K562 (cell line): ENCODE results near the gene PNP. TPM values are rescaled to one million over a fixed set of nuclear protein-coding genes. Genes with fewer than 3 reads are reported as not detected.

Experiments used
- CREB1 ChIP-seq, 2 experiments: sonication (generic) in 1 of 2; formaldehyde crosslinking in 1 of 2; IDR thresholded peaks; 2 replicates each; pipeline versions ENCODE4 v1.6.1 to v1.8.0; 2012 to 2022; ENCODE audit warnings: inconsistent platforms in 1 of 2, mild to moderate bottlenecking in 1 of 2, missing genetic modification reagents in 1 of 2, moderate library complexity in 1 of 2
- CTBP1 ChIP-seq: fragments of 450-650 bp; IDR thresholded peaks from 2 replicates; pipeline ENCODE4 v1.6.1; 2016; ENCODE audit warnings: borderline replicate concordance
- FOXM1 ChIP-seq, 2 experiments: fragments of 450-650 bp in 1 of 2; sonication (generic) in 1 of 2; formaldehyde crosslinking in 1 of 2; IDR thresholded peaks; 2 replicates each; pipeline versions ENCODE4 v1.6.1 to v1.9.0; 2017 to 2022; ENCODE audit warnings: low read depth in 2 of 2, mild to moderate bottlenecking in 2 of 2, missing genetic modification reagents in 1 of 2, moderate library complexity in 1 of 2
- KDM5B ChIP-seq: fragments of 200-600 bp; sonication (generic); IDR thresholded peaks from 2 replicates; pipeline ENCODE4 v1.6.1; 2012; ENCODE audit warnings: low read depth, mild to moderate bottlenecking, moderate library complexity, low read length, control low read depth, inconsistent platforms; ENCODE audit not compliant: insufficient replicate concordance
- MTA3 ChIP-seq: fragments of 450-650 bp; formaldehyde crosslinking; IDR thresholded peaks from 2 replicates; pipeline ENCODE4 v1.6.1; 2017; ENCODE audit warnings: mild to moderate bottlenecking, borderline replicate concordance
- NELFE ChIP-seq: IDR thresholded peaks from 2 replicates; pipeline ENCODE4 v1.6.1; 2011; ENCODE audit warnings: mild to moderate bottlenecking; ENCODE audit not compliant: insufficient read depth, insufficient read length
- NONO ChIP-seq, 2 experiments: fragments of 200-400 bp in 1 of 2; fragments of 450-650 bp in 1 of 2; formaldehyde crosslinking in 1 of 2; IDR thresholded peaks; 2 replicates each; pipeline ENCODE4 v1.6.1; 2017; ENCODE audit warnings: low read depth in 2 of 2, mild to moderate bottlenecking in 2 of 2, moderate library complexity in 2 of 2, low read length in 1 of 2
- PHF8 ChIP-seq: fragments of 200-600 bp; sonication (generic); IDR thresholded peaks from 2 replicates; pipeline ENCODE4 v1.6.1; 2012; ENCODE audit warnings: mixed run types, mild to moderate bottlenecking, inconsistent platforms, low read length, moderate library complexity, borderline replicate concordance
- RBFOX2 ChIP-seq: fragments of 200-400 bp; formaldehyde crosslinking; IDR thresholded peaks from 2 replicates; pipeline ENCODE4 v1.6.1; 2017; ENCODE audit warnings: low read depth, mild to moderate bottlenecking, low read length, moderate library complexity
- SIN3B ChIP-seq: fragments of 450-650 bp; IDR thresholded peaks from 2 replicates; pipeline ENCODE4 v1.6.1; 2017; ENCODE audit warnings: low read depth, mild to moderate bottlenecking, moderate library complexity
- SMAD1 ChIP-seq: fragments of 150-350 bp; IDR thresholded peaks from 2 replicates; pipeline ENCODE4 v1.6.1; 2014; ENCODE audit warnings: low read length, low read depth; ENCODE audit not compliant: partially characterized antibody
- SRSF7 ChIP-seq: fragments of 200-400 bp; formaldehyde crosslinking; optimal IDR thresholded peaks from 2 replicates; pipeline ENCODE3; 2017; ENCODE audit warnings: mild to moderate bottlenecking, low read depth, low read length
- TBP ChIP-seq: optimal IDR thresholded peaks from 2 replicates; pipeline ENCODE3; 2011; ENCODE audit warnings: low read depth, low read length, improper control_type of control experiment
- polyA plus RNA-seq, 8 experiments: library from polyadenylated mRNA; depleted of rRNA in 4 of 8; stranded (reverse) in 5 of 8; unstranded in 3 of 8; fragments of >200 nt; fragmentation: Nextera tagmentation in 2 of 8; fragmentation: Illumina TruSeq in 1 of 8; extraction: Ambion mirVana in 2 of 8; extraction: Trizol in 1 of 8; gene quantifications; 2 replicates each; pipeline versions ENCODE4 v1.2.1 to v1.2.3, GENCODE V29; 2011 to 2014; ENCODE audit warnings: inconsistent platforms in 1 of 8, missing spikeins in 1 of 8
- total RNA-seq, 7 experiments: library from RNA; depleted of rRNA in 6 of 7; stranded (reverse); fragments of >200 nt in 6 of 7; fragmentation: Illumina TruSeq in 2 of 7; extraction: Trizol in 2 of 7; gene quantifications; 2 replicates each; pipeline versions ENCODE4 v1.2.1 to v1.2.3, GENCODE V29; 2011 to 2021; ENCODE audit warnings: low replicate concordance in 1 of 7
- TF ChIP-seq, protein P1 (sequence below), 2 experiments: IDR thresholded peaks; 2 replicates each; pipeline ENCODE4 v1.6.1; 2011; ENCODE audit warnings: borderline replicate concordance in 1 of 2, control low read depth in 1 of 2, low read depth in 1 of 2, low read length in 1 of 2, mild to moderate bottlenecking in 1 of 2, mixed read lengths in 1 of 2, moderate library complexity in 1 of 2; ENCODE audit not compliant: insufficient read depth in 1 of 2, insufficient read length in 1 of 2, poor library complexity in 1 of 2, severe bottlenecking in 1 of 2; ENCODE audit errors: extremely low read depth in 1 of 2
- TF ChIP-seq, protein P2 (sequence below), 2 experiments: fragments of 450-650 bp in 1 of 2; sonication (generic) in 1 of 2; formaldehyde crosslinking in 1 of 2; IDR thresholded peaks; 2 replicates each; pipeline versions ENCODE4 v1.7.1 to v1.9.0; 2016 to 2022; ENCODE audit warnings: inconsistent platforms in 1 of 2, mild to moderate bottlenecking in 1 of 2, missing genetic modification reagents in 1 of 2

The PNP gene
- total and polyA plus RNA-seq, 9 of the 15 experiments (the other 6 are each of a cell fraction or from before 2014, with no cell fraction given): 92.5 to 288 (median 137) TPM

- TF ChIP-seq SRSF7 (no peak), TBP (peak; percentile 99), SIN3B (no peak), NELFE (peak; percentile 68), MTA3 (peak; percentile 84), SMAD1 (peak; percentile 53), PHF8 (peak; percentile 91), FOXM1 (IDR thresholded peaks at IDR 0.05; ENCODE audit: low read depth) (no peak), FOXM1 (CRISPR knock-in tag; IDR thresholded peaks at IDR 0.05; ENCODE audit: low read depth) (0 out of 2 replicates have a peak, but pooled peaks have one; percentile 70), CREB1 (IDR thresholded peaks at IDR 0.05) (no peak), CREB1 (CRISPR knock-in tag; IDR thresholded peaks at IDR 0.05) (peak; percentile 53; the same call in 1 of the 2 replicates), CTBP1 (peak; percentile 60; the same call in 1 of the 2 replicates), RBFOX2 (peak; percentile 100), NONO (IDR thresholded peaks at IDR 0.05; ENCODE audit: low read depth in 2 of 2, low read length in 1 of 2) (peak; percentile 27 to 73; a peak in 3 of 4 replicates), KDM5B (peak; percentile 99)
- TF ChIP-seq, protein P1, sequence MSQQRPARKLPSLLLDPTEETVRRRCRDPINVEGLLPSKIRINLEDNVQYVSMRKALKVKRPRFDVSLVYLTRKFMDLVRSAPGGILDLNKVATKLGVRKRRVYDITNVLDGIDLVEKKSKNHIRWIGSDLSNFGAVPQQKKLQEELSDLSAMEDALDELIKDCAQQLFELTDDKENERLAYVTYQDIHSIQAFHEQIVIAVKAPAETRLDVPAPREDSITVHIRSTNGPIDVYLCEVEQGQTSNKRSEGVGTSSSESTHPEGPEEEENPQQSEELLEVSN (IDR thresholded peaks at IDR 0.05; ENCODE audit: borderline replicate concordance in 1 of 2, extremely low read depth in 1 of 2, insufficient read depth in 1 of 2, insufficient read length in 1 of 2, low read depth in 1 of 2, low read length in 1 of 2, poor library complexity in 1 of 2, severe bottlenecking in 1 of 2): peak; percentile 77 to 79
- TF ChIP-seq, protein P2, sequence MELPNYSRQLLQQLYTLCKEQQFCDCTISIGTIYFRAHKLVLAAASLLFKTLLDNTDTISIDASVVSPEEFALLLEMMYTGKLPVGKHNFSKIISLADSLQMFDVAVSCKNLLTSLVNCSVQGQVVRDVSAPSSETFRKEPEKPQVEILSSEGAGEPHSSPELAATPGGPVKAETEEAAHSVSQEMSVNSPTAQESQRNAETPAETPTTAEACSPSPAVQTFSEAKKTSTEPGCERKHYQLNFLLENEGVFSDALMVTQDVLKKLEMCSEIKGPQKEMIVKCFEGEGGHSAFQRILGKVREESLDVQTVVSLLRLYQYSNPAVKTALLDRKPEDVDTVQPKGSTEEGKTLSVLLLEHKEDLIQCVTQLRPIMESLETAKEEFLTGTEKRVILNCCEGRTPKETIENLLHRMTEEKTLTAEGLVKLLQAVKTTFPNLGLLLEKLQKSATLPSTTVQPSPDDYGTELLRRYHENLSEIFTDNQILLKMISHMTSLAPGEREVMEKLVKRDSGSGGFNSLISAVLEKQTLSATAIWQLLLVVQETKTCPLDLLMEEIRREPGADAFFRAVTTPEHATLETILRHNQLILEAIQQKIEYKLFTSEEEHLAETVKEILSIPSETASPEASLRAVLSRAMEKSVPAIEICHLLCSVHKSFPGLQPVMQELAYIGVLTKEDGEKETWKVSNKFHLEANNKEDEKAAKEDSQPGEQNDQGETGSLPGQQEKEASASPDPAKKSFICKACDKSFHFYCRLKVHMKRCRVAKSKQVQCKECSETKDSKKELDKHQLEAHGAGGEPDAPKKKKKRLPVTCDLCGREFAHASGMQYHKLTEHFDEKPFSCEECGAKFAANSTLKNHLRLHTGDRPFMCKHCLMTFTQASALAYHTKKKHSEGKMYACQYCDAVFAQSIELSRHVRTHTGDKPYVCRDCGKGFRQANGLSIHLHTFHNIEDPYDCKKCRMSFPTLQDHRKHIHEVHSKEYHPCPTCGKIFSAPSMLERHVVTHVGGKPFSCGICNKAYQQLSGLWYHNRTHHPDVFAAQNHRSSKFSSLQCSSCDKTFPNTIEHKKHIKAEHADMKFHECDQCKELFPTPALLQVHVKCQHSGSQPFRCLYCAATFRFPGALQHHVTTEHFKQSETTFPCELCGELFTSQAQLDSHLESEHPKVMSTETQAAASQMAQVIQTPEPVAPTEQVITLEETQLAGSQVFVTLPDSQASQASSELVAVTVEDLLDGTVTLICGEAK (IDR thresholded peaks at IDR 0.05): peak; percentile 18; the same call in 1 of the 2 replicates
- TF ChIP-seq, protein P2 (CRISPR knock-in tag; IDR thresholded peaks at IDR 0.05): no peak
Measured at GRCh38 chr14:20469242-20469889, at the start of gene PNP (continued).
